GM21447 (cell line): ENCODE results near the gene PRRG2.
"Not testable (repeated sequence)": the region's sequence is repeated elsewhere in the genome, so short reads cannot be mapped to it uniquely, and the experiment has no call there.

Experiments
- ATAC-seq: cut with Tn5 transposase; IDR thresholded peaks from one replicate; pipeline ENCODE4 v1.9.1; 2021; ENCODE audit not compliant: unreplicated experiment

Gene PRRG2

DNA sequence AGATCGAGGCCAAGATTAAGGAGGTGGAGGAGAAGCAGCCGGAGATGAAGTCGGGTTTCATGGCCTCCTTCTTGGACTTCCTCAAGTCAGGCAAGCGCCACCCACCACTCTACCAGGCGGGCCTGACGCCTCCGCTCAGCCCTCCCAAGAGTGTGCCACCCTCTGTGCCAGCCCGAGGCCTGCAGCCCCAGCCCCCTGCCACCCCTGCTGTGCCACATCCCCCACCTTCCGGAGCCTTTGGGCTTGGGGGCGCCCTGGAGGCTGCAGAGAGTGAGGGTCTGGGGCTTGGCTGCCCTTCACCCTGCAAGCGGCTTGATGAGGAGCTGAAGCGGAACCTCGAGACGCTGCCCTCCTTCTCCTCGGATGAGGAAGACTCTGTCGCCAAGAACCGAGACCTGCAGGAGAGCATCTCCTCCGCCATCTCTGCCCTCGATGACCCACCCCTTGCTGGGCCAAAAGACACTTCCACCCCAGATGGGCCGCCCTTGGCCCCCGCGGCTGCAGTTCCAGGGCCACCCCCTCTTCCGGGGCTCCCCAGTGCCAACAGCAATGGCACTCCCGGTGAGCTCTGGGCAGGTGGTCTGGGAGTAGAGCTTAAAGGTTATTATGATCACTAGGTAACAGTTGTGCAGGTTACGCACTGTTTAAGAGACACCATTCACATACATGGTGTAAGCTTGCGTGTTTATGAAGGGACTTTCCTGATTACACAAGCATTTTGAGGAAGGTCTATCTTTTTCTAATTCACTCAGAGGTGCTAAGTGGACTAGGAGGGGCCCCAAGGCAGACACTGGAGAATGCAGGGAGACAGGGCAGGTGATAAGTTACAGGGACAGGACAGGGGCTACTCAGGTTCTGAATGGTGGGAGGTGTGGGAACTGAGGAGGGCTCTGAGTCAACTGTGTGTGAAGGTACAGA, 18.5 kb downstream of the PRRG2 start:
- ATAC-seq: no peak

DNA sequence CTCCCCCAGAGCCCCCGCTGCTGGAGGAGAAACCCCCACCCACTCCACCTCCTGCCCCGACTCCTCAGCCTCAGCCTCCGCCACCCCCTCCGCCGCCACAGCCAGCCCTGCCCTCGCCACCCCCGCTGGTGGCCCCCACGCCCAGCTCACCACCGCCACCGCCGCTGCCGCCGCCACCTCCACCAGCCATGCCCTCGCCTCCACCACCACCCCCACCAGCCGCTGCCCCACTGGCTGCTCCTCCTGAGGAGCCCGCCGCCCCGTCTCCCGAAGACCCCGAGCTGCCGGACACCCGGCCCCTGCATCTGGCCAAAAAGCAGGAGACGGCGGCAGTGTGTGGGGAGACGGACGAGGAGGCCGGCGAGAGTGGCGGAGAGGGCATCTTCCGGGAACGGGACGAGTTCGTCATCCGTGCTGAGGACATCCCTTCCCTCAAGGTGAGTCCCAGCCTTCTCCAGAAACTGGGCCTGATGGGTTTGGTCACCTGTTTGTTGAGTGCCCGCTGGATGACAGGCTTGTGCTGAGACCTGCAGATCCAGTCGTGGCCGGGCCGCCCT, 20.4 kb downstream of the PRRG2 start:
- ATAC-seq: no peak

DNA sequence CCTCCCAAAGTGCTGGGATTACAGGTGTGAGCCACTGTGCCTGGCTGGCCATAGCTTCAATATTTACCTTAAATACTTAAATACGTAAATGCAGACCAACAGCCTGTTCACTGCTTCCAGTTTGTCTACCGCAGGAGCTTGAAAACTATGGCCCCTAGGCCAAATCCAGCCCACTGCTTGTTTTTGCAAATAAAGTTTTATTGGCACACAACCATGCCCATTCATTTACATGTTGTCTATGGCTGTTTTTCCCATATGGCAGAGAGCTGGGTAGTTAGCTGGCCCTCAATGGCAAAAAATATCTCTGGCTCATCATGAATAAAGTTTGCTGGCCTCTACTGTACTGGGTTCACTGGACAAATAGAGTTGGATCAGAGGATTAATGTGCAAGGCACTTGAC, 21.7 kb downstream of the PRRG2 start:
- no peak for ATAC-seq

DNA sequence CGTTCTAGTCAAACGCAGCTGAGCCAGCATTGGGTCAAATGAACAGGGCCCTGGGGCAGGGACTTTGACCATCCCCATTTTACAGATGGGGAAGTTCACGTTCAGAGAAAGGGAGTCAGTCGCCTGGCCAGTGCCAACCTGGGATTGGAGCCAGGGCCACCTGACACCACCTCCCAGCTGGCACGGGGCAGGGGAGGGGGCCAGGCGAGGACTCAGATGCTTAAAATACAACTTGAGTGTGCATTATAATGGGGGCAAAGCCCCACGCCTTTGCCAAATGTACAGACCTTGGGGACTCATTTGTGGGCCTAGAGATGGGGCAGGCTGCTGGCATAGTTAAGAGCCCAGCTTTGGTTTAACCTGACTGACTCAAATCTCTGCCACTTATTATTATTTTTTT, 24.5 kb downstream of the PRRG2 start:
- ATAC-seq: no peak

DNA sequence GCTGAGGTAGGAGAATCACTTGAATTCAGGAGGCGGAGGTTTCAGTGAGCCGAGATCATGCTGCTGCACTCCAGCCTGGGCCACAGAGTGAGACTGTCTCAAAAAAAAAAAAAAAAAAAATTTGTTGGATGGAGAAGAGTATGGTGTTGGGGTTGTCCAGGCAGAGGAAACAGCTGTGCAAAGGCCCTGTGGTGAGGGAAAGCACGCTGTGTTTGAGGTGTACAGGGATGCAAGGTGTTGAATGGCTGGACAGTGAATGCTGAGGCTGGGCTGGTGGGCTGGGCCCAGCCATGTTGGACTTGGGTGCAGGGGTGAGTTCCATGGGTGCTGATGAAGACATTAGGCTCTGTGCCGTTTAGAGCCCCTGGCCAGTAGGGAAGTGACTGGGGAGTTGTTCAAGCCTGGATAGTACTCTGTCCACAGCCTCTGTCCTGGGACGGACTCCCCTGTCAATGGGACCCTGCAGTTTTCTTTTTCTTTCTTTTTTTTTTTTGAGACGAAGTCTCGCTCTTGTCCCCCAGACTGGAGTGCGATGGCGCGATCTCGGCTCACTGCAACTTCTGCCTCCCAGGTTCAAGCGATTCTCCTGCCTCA, 28.5 kb downstream of the PRRG2 start:
- ATAC-seq: no peak

DNA sequence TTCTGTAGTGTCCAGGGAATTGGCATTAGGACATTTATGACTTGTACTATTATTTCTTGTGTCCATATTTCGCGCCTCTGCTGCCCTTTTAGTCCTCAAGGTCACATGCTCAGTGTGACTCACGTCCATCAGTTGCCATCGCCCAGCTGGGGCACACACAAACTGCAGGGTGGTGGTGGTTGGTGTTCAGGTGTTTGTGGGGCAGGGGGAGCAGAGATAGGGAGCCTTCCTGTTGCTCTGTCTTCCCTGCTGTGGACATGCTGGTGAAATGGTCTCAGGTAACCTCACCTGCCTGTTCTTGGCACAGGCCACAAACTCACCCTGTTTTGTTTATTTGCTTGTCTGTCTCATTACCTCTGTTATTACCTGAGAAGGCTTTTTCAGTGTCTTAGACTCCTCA, 32.3 kb downstream of the PRRG2 start:
- no peak for ATAC-seq

DNA sequence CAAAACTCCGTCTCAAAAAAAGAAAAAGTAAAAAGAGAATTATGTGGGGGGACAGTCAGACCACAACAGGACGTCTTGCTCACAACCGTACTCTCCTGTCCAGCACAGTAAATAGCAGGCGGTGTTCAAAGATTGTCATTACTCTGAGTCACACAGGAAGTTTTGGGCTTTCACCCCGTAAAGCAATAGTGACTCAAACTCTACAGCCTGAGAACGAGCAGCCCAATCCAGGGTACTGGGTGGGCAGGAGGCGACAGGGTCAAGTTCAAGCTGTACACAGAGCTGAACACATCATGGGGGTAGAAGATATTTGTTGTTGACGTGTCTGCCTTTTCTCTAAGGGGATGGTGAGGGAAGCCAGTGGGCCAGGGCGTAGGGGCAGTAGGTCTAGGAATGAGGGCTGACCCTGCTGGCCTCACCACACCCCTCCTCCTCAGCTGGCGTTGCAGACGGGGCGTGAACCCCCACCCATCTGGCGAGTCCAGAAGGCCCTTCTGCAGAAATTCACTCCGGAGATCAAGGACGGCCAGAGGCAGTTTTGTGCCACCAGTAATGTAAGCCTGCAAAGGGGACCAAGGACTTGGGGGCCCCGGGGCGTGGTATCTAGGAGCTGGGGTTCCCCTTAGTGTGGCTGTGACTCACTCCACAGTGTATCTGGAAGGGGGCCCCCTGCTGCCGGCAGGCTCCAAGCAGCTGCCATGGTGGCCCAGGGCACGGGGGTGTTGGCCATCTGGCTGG, 33.1 kb downstream of the PRRG2 start:
- no peak for ATAC-seq

DNA sequence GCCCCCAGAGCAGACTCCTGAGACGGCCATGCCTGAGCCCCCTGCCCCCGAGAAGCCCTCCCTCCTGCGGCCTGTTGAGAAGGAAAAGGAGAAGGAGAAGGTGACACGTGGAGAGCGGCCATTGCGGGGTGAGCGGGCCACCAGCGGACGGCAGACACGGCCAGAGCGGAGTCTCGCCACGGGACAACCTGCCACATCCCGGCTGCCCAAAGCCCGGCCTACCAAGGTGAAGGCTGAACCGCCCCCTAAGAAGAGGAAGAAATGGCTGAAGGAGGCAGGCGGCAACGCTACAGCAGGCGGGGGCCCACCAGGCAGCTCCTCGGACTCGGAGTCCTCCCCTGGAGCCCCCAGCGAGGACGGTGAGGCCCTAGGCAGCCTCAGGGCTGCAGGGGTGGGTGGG, 34.7 kb downstream of the PRRG2 start:
- ATAC-seq: no peak

DNA sequence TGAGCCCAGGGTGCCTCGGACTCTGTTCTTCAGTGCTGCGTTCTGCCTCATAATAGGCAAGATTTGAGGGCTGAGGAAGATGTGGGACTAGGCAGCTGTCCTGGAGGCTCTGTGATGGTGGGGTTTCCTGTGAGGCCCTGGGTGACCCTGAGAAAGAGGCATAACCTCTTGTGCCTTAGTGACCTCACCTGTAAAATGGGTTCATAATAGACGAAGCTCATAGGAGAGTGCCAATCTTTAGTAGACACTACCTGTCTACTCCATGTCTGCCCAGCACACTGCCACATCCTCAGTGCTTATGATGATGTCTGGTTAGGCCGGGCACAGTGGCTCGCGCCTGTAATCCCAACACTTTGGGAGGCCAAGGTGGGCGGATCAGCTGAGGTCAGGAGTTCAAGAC, 35.4 kb downstream of the PRRG2 start:
- ATAC-seq: no peak

DNA sequence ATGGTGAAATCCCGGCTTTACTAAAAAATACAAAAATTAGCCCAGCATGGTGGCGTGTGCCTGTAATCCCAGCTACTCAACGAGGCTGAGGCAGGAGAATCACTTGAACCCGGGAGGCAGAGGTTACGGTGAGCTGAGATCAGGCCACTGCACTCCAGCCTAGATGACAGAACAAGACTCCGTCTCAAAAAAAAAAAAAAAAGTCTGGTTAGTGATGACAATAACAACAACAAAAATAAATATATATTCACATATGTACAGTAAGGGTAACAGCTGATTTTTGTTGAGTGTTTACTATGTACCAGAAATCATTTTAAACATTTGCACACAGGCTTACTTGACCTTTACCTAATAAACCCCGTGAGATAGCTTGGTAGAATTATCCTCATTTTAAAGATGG, 35.8 kb downstream of the PRRG2 start:
- no peak for ATAC-seq

DNA sequence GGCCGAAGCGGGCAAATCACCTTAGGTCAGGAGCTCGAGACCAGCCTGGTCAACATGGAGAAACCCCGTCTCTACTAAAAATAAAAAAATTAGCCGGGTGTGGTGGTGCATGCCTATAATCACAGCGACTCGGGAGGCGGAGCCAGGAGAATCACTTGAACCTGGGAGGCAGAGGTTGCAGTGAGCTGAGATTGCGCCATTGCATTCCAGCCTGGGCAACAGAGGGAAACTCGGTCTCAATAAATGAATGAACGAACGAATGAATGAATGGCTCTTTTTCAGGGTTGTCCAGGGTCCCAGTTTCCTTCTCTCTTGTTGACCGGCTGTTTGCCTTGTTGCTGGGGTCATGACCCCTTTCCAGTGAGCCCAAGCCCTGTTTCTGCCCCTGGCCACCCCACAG, 36.7 kb downstream of the PRRG2 start:
- not testable (repeated sequence) for ATAC-seq

DNA sequence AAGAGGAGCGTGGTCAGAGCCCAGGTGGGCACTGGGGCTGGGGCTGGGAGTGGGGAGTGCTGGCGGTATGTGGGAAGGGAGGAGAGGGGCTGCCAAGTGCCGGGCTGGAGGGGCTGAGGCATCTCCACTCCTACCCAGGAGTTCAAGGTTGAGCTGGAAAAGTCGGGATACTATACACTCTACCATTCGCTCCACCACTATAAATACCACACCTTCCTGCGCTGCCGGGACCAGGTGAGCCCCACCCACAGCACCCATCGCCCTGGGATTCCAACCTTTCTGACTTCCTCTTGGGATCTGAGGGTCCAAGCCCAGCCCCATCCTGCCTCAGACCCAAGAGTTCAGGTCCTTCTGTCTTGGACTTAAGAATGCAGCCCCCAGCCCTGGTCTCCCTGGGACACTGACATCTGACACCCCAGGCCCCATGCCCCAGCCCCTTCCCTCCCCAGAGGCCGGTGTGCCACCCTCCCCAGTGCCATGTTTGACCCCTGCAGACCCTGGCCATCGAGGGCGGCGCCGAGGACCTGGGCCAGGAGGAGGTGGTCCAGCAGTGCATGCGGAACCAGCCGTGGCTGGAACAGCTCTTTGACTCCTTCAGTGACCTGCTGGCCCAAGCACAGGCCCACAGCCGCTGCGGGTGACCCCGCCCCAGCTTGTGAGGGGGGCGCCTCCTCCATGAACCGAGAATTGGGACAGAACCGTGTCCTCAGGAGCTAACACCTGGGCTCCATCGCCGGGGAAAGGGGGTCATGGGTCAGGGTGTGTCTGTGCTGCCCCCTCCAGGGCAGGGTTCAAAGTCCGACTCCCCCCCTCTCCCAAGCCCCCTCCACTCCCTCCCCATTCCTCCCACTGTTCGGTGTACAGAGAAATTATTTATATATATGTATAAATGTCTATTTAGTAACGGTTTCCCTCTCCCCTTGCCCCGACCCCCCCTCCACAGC, 44.1 kb downstream of the PRRG2 start:
- no peak for ATAC-seq

DNA sequence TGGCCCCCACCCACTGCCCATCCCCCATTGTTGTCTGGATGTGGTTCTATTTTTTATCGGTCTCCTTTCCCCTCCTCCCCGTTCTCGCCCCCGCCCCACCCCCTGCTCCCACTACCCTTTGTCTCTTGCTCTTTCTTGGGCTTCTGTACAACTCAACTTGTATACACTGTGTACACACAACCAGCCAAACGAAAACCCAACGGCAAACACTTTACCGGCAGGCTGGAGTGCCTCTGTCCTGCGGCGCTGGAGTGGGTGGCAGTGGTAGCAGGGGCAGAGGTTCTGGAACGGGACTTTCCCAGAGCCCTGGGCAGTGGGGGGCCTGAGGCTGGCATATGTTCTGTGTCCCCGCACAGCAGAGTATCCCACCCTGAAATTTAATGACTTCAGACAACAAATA, 45.1 kb downstream of the PRRG2 start:
- ATAC-seq: no peak

DNA sequence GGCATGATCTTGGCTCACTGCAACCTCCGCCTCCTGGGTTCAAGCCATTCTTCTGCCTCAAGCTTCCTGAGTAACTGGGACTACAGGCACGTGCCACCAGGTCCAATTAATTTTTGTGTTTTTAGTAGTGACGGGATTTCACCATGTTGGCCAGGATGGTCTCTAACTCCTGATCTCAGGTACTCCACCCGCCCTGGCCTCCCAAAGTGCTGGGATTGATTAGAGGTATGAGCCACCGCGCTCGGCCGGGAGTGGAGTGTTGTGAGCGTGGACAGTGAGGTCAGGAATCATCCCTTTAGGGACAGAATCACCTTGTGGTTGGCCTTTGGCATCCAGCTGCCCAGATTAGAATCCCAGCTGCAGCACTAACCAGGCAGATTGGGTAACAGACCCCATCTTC, 48.5 kb downstream of the PRRG2 start:
- ATAC-seq: no peak

DNA sequence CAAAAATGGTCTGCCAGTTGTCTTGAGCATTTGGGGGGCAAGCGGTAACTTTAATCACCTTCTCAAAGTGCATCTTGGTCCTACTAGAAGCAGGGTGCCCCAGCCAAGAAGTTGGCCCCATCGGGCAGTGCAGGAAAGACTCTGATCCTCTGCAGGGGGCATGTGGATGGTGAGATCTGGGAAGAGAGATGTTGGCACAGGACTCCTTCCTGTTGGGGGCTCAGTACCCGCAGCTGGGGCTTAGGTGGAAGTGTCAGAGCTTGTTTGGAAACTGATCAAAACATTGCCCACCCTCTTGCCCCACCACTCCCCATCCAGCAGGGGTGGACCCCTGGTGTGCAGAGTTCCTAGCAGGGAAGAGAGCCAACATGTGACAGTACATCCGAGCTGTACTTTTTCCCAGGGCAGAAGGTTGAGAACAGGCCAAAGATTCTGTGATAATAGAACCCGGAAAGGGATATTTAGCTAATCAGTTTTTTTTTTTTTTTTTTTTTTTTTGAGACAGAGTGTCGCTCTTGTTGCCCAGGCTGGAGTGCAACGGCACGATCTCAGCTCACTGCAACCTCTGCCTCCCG, 50.0 kb downstream of the PRRG2 start:
- ATAC-seq: no peak

DNA sequence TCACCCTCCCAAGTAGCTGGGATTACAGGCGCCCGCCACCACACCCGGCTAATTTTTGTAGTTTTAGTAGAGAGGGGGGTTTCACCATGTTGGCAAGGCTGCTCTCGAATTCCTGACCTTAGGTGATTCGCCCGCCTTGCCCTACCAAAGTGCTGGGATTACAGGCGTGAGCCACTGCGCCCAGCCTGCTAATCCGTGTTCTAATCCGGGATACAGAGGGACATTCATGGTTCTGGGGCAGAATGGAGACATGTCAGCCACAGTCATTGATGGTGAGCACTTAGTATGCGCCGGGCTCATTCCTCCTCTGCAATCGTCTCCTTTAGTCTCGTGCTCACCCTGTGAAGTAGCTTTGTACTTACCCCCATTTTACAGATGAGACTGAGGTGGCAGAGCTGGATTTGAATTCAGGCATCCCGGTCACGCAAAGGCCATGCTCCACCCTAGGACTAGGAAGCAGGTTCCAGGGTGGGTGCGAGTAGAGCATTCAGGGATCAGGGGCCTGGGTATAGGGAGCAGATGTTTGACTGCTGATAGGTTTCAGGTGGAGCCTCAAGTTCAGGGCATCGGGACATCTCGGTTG, 50.6 kb downstream of the PRRG2 start:
- ATAC-seq: no peak

DNA sequence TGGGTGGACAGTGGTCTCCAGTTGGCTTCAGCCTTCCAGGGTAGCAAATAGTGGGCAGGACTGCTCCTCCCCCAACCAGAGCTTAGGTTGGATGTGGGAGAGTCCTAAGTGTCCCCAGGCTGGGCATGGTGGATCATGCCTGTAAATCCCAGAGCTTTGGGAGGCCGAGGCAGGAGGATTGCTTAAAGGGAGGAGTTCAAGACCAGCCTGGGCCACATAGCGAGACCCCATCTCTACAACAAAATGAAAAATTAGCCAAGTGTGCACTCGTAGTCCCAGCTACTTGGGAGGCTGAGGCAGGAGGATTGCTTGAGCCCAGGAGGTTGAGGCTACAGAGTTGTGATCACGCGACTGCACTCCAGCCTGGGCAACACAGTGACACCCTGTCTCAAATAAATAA, 51.5 kb downstream of the PRRG2 start:
- no peak for ATAC-seq

DNA sequence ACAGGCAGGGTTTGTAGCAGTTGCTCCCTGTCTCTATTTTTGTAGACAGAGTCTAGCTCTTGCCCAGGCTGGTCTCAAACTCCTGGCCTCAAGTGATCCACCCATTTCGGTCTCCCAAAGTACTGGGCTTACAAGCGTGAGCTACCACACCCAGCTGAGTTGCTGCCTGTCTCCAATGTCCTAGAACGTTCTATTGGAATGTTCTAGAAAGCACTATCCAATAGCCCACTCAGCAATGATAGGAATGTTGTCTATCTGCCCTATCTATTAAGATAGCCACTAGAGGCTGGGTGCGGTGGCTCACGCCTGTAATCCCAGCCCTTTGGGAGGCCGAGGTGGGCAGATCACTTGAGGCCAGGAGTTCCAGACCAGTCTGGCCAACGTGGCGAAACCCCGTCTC, 52.2 kb downstream of the PRRG2 start:
- ATAC-seq: not testable (repeated sequence)

DNA sequence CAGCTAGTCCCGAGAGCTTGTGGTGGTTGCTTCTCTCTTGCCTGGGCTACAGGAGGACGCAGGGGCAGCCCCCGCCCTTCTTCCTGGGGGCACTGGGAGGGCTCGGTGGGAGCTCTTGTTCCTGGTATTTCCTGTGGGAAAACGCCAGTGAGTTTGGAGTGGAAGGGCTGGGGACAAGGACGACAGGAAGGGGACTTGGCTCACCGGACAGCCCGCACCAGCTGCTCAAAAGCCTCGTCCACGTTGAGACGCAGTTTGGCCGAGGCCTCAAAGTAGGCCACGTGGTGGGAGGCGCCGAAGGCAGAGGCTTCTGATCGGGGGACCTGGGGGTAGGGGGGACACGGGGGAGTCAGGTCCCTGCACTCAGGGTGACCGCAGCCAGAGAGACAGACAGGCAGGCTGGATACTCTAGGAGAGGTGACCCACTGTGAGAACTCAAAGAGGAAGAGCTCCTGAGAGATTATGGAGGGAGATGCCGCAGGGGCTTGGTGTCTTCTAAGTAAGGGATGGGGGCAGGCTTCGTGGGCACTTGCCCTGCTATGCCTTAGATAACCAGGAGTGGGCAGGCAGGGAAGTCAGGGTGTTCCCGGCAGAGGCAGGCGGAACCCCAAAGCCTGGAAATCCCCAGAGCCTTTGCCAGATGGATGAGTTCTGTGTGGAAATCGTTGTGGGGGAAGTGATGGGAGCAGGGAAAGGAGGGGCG, 54.6 kb downstream of the PRRG2 start:
- ATAC-seq: no peak
